Measurements from ENCODE around the gene PDE8A.

Gene PDE8A

DNA sequence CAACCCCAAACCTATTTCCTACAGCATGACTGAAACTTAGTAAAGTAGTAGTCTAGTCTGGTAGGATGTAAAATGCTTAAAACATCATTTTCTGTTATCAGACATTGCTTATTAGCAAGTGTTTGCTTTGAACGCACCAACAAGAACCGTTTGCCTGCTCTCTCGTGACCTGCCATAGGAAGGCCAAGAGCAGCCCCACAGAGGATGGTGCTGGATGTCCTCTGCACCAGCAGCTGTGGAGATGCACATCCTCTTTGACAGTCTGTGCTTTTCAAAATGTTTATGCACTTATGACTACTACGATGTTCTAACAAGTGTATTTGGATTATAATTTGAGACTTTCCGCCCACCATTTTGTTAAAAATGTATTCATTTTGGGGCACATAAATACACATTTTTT lies 59.6 kb downstream of the PDE8A start:
- no peak for DNase-seq

GRCh38 chr15:85044251-85044853 lies 62.7 kb downstream of the PDE8A start:
- DNase-seq: no peak

- no peak for DNase-seq
Observed at GRCh38 chr15:85044894-85045293, 63.2 kb downstream of the PDE8A start.

- no peak for DNase-seq
Observed at GRCh38 chr15:85045615-85046014, 64.0 kb downstream of the PDE8A start.

DNA sequence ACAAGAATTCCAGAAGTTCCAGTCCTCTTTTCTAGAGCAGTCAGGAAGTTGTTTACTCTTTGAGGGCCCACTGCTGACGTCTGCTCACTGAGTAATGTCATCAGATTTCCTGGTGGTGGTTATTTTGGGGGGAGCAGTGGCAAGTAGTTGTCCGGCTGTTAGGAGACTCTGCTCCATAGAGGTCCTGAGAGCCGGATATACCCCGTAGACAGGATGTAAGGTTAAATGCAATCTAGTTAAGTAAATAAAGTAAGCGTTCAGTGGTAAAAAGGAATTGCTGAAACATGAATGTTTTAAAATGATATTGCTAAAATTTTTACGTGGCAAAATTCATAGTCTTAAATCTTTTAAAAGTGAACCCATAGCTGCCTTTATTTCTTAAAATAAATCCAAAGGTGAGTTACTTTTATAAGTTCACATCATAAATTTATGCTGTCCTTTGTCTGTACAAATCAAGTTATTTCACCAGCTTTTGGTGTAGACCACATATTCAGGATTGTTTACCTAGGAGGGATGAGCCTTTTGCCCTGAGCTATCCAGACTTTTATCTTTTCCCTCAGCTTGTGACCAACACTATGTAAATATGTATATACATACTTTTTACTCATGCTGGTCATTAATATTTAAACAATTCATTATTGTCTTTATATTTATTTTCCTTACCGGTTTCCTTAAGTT lies 65.8 kb downstream of the PDE8A start:
- DNase-seq: no peak

GRCh38 chr15:85048430-85048829 lies 66.8 kb downstream of the PDE8A start:
- no peak for DNase-seq

- no peak for DNase-seq
Observed at GRCh38 chr15:85049805-85050204, 68.1 kb downstream of the PDE8A start.

- DNase-seq: no peak
Observed at GRCh38 chr15:85059734-85060133, 78.1 kb downstream of the PDE8A start.

GRCh38 chr15:85062560-85062959 lies 80.9 kb downstream of the PDE8A start:
- no peak for DNase-seq

DNA sequence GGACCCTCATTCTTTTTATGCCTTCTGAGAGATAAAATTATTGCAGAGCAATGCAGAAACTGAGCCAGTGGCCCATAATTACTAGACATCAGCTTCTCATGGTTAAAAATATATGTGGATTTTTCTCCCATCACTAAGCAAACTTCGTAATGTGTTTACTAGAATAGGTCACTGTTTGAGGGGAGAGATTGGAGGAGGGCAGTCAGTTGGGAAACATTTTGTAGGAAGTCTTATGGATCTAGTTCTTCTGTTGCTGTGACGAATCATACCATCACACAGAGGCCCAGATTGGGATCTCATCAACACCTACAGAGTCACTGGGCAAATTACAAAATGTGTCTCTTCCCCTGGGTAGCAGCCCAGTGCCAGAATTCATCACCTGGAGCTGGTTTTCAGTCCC lies 81.4 kb downstream of the PDE8A start:
- DNase-seq: no peak

GRCh38 chr15:85063522-85064079 lies 81.9 kb downstream of the PDE8A start:
- DNase-seq: no peak

DNA sequence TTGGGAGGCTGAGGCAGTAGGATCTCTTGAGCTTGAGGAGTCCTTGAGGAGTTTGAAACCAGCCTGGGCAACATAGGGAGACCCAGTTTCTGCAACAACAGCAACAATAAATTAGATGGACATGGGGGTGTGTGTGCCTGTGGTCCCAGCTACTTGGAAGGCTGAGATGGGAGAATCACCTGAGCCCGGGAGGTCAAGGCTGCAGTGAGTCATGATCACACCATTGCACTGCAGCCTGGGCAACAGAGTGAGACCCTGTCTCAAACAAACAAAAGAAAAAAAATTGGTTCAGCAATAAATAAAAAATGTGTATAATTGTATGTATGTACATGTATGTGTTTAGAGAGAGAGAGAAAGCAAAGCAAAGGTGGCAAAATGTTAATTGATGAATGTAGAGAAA lies 83.1 kb downstream of the PDE8A start:
- DNase-seq: no peak

DNA sequence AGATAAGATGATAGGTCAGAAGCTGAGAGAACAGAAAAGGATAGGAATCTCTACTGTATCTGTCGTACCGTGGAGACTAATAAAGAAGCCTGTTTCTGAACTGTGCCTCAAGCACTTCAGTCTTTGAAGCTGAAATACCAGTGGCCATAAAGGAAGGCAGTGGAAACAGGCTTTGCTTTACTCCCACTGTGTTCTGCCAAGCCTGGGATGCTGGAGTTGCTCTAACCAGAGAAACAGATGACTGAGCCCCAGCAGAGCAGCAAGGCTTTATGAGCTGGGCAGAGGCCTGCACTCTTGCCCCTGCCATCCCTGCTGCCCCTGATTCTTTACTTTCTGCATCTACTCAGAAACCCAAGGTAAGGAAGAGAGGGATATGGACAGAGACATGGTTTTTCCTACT lies 89.4 kb downstream of the PDE8A start:
- DNase-seq: no peak

GRCh38 chr15:85071504-85071903 lies 89.8 kb downstream of the PDE8A start:
- no peak for DNase-seq

GRCh38 chr15:85072917-85073316 lies 91.3 kb downstream of the PDE8A start:
- no peak for DNase-seq

- no peak for DNase-seq
Observed at GRCh38 chr15:85073556-85074194, 92.0 kb downstream of the PDE8A start.

DNA sequence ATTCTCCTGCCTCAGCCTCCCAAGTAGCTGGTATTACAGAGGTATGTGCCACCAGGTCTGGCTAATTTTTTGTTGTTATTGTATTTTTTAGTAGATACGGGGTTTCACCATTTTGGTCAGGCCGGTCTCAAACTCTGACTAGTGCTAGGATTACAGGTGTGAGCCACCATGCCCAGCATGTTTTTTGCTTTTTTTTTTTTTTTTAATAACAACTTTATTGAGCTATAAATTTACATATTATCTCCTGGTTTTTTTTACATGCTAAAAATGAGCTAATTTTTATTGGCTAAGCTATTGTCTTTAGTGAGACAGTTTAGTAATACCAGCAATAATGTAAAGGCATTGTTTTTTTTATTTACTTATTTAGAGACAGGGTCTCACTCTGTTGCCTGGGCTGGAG lies 105.2 kb downstream of the PDE8A start:
- DNase-seq: no peak

GRCh38 chr15:85088300-85088699 lies 106.6 kb downstream of the PDE8A start:
- no peak for DNase-seq

GRCh38 chr15:85089929-85090597 lies 108.4 kb downstream of the PDE8A start:
- DNase-seq: no peak

- DNase-seq: no peak
Observed at GRCh38 chr15:85091990-85092389, 110.3 kb downstream of the PDE8A start.

DNA sequence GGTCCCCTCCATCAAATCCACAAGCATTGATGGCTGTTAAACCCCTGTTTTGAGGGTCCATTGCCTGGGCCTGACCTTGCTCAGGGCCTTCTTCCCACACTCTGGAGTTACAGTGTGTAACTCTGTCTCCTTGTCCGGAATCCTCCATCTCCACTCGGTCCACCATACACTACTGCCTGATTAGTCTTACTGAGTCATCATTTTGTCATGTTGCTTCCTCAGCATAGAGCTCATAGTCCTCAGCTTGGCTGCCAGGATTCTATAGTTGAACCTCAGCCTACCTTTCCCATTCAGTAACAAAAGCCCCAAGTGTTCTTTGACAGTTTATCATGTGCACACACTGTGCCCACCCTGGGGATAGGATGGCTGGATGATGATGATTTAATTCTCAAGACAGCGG lies 113.0 kb downstream of the PDE8A start:
- DNase-seq: no peak

DNA sequence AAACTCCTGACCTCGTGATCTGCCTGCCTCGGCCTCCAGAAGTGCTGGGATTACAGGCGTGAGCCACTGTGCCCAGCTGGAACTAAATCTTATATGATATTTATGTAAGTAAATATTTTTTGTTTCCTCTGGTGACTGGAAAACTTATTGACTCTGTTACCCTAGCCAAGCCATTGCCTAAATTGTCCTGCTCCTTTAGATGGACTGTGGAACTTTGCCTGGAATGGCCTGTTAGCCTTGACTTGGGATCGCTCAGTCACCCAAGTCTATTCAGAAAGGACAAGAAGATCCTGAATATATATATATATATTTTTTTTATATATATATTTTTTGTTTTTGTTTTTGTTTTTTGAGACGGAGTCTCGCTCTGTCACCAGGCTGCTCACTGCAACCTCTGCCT lies 113.9 kb downstream of the PDE8A start:
- no peak for DNase-seq

GRCh38 chr15:85097250-85097649 lies 115.6 kb downstream of the PDE8A start:
- DNase-seq: no peak

- DNase-seq: no peak
Observed at GRCh38 chr15:85097725-85098124, 116.1 kb downstream of the PDE8A start.

All from GOT3 (cell line).